GM23248 (cell line): ENCODE measurements around the gene MTHFSD.

Source experiments
- EZH2 ChIP-seq: fragments of 200-600 bp; sonication (generic); IDR thresholded peaks from 2 replicates; pipeline ENCODE4 v1.6.1; 2018; ENCODE audit warnings: antibody characterized with exemption, mild to moderate bottlenecking; ENCODE audit not compliant: insufficient read depth, poor library complexity, severe bottlenecking
- EZH2phosphoT487 ChIP-seq: fragments of 200-600 bp; sonication (generic); IDR thresholded peaks from 2 replicates; pipeline ENCODE4 v1.6.1; 2018; ENCODE audit warnings: antibody characterized with exemption, moderate library complexity, mild to moderate bottlenecking, low read depth; ENCODE audit not compliant: insufficient read depth

- no peak for TF ChIP-seq EZH2
- TF ChIP-seq EZH2phosphoT487, result no peak
Observed at GRCh38 chr16:86565181-86565631, 10.2 kb upstream of the MTHFSD start.
